COLO829 (cell line): ENCODE data around the gene FAM53B.

Experiments used
- DNase-seq: peaks from one replicate; pipeline ENCODE4 v3.0.0; 2012; ENCODE audit warnings: low spot score

The FAM53B gene

DNA sequence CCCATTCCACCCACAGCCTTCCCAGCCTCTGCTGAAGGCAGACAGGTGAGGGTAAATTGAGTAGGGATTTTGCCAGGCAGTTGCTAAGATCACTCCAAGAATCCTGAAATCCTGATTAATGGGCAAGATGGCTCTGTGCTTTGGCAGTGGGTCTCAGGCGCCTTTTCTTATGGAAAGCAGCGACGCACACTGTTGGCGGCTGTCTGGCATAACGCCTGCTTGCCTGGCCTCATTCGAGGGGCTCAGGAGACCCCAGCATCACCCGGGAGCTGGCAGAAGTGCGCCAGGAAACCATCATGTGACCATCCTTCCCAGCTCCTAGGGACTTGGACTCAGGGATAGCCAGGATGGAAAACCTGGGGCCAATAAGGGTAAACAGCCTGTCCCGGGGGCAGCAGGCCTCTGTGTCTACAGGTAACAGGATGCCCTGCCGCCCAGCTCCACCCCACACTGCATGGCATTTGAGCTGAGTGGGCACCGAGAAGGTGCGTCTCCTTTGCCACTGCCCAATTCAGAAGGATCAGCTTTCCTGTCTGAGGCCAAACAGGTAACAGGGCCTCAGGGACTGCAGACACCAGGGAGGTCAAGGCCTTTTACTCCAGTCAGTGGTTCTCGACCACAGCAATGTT is 98.6 kb downstream of the FAM53B start:
- no peak for DNase-seq

DNA sequence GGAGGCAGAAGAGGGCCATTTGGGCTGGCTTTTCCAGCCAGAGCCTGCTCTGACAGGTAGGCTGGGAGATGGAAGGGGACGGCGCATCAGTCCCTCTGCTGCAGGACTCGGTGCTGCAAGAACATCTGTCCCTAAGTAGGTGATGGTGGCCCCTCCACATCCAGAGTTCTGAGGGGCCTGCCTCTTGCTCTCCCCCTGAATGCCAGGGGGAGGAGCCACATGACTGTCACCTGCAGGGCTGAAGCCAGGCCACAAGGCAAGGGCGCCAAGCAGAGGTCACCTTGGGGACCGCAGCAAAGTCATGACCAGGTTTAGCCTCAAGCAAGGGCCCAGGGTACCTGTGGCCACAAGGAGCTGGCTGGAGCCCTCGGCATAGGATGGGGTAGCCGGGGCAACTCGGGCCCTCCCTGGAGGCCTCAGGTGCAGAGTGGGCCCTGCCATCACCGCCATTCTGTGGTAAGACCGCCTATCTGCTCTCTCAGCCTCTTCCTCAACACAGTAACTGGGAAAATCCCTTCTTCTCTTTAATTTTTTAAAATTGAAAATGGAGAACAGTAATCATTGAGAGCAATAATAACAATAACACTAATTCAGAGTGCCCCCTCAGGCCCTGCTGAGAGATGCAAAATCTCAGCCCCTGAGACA is 99.3 kb downstream of the FAM53B start:
- no peak for DNase-seq

DNA sequence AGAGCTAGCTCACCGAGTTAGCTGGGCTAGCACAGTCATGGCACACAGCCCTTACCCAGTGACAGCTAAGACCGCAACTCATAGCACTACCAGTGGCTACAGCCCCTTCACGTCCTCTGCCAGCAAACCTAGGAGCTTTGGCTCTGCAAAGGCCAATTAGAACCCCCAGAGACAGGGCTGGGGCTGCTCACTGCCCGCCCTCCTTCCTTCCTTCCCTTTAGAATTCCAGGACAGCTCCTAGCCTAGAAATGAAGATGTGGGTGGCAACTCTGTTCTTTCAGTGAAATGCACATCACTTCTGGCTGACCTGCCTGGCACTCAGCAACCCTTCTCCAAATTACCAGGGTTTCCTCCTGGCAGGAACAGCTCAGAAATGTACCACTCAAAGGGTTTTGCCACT is 99.9 kb downstream of the FAM53B start:
- DNase-seq = no peak

DNA sequence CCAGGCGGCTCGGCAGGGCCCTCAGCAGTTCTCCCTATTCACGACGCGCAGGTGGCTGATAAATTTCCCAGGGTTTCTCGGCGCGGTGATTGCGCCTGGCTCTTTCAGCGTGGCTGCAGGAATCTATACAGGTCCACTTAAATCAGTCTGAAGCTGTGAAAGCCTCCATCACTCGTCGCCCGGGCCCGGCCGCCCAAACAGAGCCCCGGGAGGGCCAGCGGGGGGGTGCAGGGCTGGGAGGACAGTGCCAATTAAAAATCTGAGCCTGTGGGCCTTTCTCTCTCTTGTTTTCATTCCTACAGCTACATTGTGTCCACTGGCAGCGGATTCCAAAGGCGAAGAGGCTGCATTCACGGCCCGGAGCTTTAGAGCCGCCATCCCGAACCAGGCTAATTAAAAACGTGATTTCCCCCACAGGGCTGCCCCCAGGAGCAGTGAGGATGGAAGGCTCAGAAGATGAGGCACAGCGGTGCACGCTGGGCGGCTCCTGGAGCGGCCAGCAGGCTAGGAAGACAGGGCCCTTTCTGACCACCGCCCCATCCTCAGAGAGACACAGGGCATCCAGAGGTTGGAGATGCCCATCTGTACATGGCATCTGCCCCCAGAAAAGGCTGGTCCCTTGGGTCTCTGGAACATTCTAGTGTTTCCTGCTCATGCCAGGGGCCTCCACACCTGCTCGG is 100.7 kb downstream of the FAM53B start:
- DNase-seq = no peak

DNA sequence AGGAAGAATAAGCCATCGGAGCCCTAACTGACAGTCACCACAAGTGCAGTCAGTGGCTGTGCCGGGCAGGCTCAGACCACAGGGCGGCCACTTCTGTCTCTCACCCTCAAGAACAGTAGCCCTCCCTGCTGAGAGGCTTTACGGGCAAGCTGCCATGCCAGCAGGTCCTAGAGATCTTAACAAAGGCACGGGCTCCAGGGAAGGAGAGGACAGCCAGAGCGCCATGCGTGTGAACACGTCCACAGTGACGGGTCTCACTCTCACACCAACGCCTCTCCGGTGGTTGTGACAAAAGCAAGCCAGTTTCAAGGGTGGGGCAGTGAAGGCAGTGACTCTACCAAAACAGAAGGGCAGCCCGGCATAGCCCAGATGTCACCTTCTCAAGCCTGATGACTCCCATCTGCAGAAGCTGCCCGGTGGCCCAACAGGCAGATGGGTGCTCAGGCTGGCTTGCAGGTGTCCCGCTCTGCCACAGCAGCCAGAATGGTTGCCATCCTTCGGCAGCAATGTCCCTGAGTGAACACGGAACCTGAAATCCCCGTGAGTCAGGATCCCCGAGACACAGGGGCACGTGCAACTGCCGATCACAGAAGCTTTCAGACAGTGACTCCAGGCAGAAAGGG is 102.0 kb downstream of the FAM53B start:
- no peak for DNase-seq

DNA sequence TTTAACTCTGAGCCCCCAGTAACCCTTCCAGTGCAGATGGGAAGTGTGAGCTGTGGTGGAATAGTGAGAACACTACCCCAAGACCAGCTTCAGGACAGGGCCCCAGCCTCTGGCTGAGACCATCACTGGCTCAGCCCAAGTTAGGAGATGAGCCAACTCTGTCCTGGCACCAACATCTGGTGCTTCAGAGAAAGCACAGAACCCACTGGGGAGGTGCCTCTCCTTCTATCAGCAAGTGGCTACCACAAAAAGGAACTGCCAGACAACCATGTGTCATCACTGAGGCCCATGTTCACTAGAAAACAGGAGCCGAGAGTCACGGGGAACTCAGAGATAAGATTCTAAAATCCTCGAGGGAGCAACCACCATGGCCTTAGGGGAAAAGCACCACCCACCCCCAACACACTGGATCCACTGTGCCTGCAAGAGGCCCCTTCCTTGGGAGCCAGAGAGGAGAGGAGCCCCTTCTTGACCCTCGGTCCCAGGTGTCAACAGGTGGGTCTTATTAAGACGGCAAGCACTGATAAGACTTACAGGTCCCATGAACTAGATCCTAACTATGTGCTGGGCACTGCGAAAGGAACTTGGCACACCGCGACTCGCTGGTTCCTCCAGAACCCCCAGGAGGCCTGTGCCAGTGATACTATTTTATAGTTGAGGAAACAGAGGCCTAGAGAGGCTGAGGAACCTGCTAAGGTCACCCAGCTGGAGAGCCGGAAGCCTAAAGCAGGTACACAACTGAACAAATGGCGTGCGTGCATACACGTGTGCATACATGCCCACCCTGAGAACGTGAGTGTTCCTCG is 102.7 kb downstream of the FAM53B start:
- no peak for DNase-seq

DNA sequence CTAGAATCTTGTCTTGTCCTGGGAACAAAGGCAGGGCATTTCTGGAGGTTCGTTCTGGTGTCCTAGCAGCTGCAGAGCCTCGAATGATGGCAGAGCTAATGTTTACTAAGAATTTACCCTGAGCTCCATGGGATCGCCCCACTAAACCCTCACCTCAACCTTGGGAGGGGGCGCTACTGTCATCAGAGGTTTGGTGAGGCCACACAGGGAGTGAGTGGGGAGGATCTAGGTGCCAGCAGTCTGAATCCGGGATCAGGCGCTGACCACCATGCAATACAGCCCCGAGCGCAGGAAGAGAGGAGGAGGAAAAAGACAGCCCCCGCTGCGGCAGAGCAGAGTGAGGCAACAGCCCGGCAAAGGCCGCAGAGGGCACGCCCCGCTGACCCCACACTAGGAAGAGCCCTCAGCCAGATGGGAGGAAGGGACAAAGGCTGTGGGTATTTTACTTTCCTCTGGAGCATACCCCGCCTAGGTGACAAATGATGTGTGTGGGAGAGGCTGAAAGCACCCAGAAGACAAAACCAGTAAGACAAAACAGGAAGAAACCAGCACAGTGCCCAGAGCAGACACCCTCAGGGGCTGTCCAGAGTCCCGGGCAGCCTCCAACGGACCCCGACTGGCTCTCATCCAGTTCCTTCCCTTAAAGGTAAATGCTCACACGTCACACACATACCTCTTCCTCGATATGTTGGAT is 103.5 kb downstream of the FAM53B start:
- DNase-seq = no peak

DNA sequence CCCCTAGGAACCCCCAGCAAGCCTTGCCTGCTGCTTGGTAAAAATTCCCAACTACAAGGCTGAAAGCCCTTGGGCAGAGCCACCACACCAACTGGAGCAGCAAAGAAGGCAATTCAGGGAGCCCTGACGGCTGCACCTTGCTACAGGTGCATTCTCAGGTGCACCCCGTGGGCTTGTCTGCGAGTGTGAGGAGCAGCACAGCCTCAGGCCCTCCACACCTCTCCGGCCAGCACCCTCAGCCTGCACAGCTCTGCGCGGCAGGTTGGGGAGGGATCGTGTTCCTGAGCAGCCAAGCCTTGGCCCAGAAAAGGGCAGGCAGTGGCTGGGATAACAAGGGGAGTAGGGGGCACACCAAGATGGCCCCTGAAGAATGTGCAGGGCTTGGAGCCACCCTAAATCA is 104.1 kb downstream of the FAM53B start:
- DNase-seq = no peak

DNA sequence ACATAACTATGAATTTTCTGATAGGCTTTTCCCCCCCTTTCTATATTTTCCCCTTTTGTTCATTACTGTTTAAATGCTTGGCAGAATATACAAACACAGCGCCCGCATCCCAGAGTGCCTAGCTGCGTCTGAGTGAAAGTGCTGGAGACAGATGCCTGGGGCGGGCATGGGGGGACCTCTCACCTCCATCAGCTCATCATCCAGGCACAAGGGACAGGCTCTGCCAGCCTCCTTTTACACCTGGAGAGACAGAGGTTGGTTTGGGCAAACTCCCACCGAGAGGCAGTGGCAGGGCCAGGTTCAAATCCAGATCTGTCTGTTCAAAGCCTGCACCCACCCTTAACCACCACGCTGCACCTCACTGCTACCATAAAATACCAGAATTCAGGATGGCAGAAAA is 104.5 kb downstream of the FAM53B start:
- DNase-seq = no peak

DNA sequence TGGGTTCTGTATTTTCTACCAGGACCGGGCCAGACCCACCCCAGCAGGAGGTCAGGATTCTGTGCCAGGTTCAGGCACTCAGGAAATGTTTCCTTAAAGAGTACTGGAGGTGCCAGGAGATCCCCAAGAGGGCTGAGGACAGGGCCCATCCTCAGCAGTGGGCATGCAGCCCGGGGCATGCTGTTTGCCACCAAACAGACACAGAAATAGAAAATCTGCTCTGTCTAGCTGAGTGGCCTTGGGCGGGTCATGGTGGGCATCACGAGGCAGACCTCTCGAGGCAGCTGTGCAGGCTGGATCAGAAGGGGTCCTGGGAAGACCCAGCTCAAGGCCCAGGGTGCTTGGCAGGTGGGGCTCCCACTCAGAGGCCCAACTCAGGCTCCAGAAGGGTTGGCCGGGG is 105.0 kb downstream of the FAM53B start:
- DNase-seq = no peak

DNA sequence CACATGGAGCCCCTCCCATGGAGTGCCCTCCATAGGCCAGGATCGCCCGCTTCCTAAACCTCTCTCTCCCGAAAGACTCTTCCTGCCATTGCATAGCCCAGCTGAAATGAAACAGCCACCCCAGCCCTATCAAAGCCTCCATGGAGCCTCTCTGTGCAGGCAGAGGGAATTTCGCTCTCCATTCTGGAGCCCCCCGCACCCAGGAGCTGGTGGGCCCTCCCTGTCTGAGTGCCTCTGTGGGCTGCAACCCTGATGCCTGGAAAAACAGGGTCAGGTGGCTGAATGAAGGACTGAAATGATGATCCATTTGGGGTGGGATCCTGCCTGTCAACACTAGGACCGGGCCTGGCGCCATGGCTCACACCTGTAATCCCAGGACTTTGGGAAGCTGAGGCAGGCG is 106.4 kb downstream of the FAM53B start:
- no peak for DNase-seq

DNA sequence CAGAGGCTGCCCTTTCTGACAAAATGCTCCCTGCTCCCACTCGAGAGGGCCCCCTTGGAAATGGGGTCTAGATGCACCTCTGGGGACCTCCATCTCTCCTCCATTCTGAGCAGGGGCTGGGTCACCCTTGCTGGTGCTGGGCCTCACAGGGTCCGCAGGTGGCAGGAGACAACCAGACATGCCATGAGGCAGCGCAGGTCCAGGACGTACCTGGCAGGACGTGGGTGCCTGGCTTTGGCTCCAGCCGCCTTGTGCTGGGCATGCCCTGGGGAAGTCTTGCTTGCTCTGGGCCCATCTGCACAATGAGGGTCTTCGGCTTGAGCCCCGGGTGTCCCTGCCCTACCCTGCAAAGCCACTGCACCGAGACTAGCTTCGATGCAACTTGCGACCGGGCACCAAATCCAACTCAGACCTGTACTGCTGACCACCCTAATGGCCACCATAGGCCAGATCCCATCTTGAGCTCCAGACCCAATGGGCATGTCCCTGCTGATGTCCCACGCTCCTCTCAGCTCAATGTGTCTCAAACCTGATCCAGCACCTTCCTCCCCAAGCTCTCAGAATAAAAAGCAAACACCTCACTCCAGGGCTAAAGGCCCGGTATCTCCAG is 107.0 kb downstream of the FAM53B start:
- no peak for DNase-seq

DNA sequence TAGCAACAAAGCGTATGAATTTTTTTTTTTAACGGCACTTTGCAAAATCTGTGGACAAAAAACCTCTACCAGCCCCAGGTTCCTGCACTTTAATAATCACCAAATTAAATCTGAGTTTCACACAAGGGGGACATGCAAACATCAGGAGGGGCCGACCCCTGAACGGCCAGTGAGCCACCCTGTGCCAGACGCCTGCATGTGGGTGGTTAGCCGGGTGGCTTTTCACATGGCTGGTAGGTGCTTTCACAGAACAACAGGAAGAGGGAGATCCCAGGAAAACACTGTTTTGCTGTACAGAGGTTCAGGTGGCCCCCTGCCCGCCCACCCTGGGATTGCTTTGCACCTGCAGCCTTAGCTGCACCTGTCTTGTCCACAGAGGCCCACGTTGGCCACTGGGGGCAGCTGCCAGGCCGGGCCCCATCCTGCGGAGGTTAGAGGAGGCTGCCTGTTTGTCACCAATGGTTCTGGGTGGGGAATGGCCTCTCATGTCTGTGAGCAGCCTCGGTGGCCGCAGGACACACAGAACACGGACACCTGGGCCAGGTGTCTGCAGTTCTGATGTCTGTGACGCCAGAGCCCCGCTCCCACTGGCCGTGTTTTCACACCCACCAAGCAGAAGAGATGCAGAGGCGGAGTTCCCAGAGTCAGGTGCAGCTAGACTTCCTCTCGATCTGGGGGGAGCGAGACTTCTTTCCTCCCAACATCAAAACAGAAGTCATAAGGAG is 107.7 kb downstream of the FAM53B start:
- DNase-seq = no peak

DNA sequence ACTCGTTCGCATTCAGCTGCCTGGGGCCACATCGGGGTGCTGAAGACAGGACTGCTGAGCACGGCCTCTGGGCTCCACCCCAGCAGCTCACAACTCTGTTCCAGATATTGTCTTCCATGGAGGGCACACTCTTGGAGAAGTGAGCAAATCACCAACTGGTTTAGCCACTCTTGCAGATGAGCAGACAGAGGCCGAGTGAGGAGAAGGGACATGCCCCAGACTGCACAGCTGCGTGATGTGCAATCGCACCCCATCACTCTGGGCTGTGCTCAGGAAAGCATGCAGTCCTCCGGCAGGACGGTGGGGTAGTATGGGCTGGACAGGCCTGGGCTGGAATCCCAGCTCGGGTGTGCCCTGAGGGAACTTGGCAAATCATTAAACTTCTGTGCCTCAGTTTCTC is 111.6 kb downstream of the FAM53B start:
- no peak for DNase-seq

DNA sequence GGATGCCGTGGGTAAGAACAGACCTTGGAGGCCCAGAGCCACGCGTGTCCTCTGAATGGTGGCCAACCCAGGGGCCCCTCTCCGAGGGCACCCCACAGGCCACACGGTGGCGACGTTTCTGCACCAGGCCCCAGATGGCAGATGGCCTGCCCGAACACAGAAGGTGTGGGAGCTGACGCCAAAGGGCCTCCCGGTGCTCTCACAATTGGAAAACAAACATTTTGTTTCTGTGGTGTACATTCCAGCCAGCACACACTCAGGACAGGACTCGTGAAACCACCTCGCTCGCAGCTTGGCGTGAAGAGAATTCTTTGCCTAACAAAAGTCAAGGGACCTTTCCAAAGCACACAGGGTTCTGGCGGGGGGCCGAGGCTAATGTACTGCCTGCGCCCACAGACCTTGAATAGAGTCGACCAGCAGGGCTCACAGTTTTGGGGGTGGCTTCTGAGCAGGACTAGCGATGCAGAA is 112.1 kb downstream of the FAM53B start:
- no peak for DNase-seq

DNA sequence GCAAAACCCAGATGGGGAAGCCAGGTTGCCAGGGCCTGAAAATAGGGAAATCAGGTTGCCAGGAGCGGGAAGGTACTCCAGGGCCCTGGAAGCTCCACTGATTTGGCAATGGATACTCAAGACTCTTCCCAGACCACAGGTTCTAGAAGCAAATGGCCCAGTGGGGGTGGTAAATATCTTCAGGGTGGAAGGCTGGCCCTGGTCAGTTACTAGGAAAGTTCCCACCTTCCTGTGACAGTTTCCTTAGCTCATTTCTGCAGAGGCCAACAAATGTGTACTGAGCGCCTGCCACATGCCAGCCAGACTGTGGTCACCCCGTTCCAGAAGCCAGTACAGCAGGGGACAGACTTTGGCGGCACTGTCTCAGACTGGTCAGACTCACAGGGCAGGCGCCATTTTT is 113.6 kb downstream of the FAM53B start:
- no peak for DNase-seq

DNA sequence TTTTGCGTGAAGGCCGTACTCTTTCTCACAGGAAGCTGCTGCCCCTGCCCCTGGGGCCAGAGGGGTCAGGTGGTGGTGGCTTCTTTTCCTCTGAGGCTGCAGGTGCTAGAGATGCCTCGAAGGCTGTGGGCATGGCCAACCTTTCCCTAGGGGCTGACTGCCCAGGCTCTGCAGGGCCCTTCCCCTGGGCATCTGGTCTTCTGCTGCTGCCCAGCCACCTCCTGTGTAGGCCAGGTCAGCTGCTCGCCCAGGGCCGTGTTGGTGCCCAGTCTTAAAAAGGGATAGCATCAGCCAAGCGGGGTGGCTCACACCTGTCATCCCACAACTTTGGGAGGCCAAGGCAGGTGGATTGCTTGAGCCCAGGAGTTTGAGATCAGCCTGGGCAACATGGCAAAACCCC is 114.3 kb downstream of the FAM53B start:
- no peak for DNase-seq

DNA sequence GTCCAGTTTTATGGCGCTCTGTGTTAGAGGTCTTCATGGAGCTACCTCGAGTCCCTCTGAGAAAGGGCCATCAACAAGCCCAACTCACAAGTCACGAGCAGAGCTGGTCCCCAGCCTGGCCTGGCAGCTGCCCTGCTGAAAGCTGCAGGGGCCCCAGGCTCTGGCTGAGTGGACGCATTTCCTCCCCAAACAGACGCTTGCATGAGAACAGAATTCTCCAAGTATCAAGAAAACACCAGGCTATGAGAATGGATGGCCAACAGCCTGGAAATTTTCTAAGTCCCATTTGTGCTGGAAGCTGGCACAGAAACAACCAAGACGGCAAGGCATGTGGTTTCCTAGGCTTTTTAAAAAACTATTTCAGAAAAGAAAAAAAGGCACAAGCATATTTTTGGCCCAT is 114.8 kb downstream of the FAM53B start:
- no peak for DNase-seq

DNA sequence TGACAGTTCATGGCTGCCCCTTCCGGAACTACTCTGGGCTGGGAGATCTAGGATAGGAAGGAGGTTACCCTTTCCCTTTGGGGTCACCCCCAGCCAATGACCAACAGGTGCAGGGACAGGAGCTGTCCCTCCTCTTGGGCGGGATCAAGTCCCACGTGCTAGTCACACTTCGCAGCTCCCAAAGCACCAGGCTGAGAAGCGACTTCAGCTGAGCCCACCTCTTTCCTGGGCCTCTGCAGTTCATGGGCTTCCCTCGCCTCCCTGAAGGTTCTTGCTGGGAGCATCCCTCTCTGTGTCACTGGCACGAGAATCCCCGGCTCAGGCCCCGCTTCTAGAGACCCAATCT is 115.5 kb downstream of the FAM53B start:
- DNase-seq = no peak

DNA sequence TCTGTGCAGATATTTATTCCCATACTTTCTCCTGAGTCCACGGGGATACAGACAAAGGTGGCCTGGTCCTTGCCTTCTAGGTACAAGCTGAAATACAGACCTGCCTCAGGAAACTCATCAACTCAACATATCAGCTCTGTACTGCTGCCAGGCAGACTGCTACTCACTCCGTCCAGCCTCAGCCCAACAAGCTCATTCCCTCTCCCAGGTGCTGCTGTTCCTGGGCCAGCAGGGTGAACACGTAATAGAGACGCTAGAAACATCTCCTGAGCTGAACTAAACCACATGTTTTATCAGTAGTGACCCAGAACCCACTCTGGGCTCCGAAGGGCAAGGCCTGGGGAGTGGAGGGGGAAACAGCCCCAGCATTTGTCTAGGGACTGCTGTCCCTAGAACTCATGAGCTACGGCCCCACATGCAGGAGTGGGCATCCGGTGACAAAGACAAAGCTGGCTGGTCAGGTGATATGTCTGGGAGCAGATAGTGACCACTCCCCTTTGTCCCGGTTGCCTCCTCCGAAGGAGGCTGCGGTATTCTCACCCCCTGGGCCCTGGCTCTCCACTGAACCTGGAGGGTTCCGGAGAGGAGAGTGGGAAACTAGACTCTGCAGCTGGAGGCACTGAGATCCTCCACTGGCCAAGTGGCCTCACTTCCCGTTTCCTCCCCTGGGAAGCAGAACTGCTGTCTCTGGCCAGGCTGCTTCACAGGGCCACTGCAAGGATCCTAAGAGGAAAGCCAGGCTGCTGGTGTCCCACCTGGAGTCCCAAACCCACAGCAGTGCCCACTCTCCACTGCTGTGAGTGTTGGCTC is 116.1 kb downstream of the FAM53B start:
- no peak for DNase-seq
